Bronchial epithelial cell (primary cell): ENCODE results near the gene PXK. TPM values are rescaled to one million over a fixed set of nuclear protein-coding genes. Genes with fewer than 3 reads are reported as not detected.

Source experiments
- DNase-seq: peaks from one replicate; pipeline ENCODE4 v3.0.0-alpha.2; 2010; ENCODE audit warnings: low read depth
- FAIRE-seq: peaks from 2 replicates; lab custom pipeline; 2011; peaks lifted over from hg19 to GRCh38; lab: Jason Lieb, UNC
- H3K27me3 ChIP-seq: 2 replicates; pipeline ENCODE4 v1.5.1; 2011; ENCODE audit warnings: low read length; ENCODE audit not compliant: control insufficient read depth, insufficient read depth
- H3K36me3 ChIP-seq: 2 replicates; pipeline ENCODE4 v1.5.1; 2011; ENCODE audit warnings: low read length; ENCODE audit not compliant: control insufficient read depth, insufficient read depth
- H3K4me3 ChIP-seq: 2 replicates; pipeline ENCODE4 v1.5.1; 2011; ENCODE audit warnings: mild to moderate bottlenecking, low read depth, low read length, control low read depth
- CTCF ChIP-seq: IDR thresholded peaks from 2 replicates; pipeline ENCODE4 v1.5.1; 2011; ENCODE audit warnings: mild to moderate bottlenecking, moderate library complexity, low read length, control low read depth, inconsistent platforms; ENCODE audit not compliant: insufficient read depth, severe bottlenecking
- total RNA-seq: library from RNA; depleted of rRNA; stranded (reverse); fragments of >200 nt; gene quantifications from 2 replicates; pipeline ENCODE4 v1.2.1, GENCODE V29; 2014

PXK gene
- total RNA-seq, 1 donor from 2014 or later, result 12.4 TPM

DNA sequence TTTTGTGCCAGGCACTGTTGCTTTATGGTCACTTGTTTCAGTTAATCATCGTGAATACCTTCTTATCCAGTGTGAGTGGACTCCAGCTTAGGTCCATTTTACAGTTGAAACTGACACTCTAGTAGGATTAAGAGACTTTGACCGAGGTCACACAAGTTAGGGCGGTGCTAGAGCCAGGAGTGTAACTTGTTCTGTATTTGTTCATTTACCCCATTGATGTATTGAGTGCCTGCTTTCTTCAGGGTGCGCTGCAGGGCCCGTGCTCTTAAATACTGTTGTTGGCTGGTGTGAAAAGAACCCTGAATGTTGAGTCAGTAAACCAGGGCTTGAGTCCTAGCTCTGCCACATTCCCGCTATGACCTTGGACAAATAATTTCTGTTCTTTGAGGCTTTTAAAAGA, 85.5 kb downstream of the PXK start:
- Histone ChIP-seq H3K4me3 (no peak overlapping the region), H3K27me3 (no peaks in the 10 kb centered on the region), H3K36me3 (peaks cover 3% of the 10 kb centered on the region)
- DNase-seq, result no peak
- no peak for TF ChIP-seq CTCF
- no peak for FAIRE-seq

DNA sequence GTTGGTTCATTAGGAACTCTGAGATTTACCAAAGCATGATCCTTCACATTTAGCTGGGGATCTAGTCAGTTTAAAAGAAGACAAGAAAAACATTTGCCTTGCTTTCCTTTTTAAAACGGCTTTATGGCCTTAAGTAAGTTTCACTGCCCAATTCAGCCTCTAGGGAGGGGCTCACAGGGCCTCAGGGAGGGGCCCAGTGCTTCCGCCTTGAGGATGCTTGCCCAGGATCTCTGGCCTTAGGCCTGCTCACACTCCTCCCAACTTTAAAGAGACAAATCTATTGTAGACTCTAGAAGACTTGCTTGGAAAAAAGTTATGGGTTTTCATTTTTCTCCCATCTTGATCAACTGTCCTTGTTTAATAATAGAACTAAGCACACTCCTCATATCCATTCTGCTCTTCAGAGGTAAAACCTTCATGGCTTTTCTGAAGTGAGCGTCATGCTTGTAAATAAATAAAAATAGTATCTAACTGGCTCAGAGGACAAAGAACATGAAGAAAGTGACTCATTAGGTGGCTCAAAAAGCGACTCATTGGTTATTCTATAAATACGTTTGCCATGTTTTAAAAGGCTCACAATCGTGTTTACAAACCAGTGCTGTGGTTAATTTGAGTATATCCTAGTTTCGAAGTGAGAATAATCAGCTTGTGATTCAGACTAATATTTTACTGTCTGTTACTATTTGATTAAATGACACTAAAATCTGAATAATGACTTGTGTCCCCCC, 87.3 kb downstream of the PXK start:
- FAIRE-seq, result no peak

DNA sequence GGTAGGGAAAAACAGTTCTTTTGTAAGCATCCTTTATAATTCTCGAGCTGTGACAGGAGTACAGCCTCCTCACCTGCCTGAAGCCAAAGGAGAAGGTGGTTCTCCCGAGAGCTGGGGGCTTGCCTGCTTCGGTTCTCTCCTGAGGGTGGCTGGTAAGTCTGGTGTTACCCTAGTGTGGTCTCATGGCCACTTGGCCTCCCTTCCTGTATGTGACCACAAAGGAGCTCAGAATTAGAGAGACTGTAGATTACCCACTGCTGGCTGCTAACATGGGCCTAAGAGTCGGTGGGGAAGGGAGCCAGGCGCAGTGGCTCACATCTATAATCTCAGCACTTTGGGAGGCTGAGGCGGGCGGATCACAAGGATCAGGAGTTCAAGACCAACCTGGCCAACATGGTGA, 88.3 kb downstream of the PXK start:
- no peak for TF ChIP-seq CTCF
- Histone ChIP-seq H3K27me3 (no peaks in the 10 kb centered on the region), H3K36me3 (peaks cover 7% of the 10 kb centered on the region), H3K4me3 (no peak overlapping the region)
- DNase-seq (no peak), FAIRE-seq (no peak)

More for the DNA sequence above, 87.3 kb downstream of the PXK start:
- peaks cover 7% of the 10 kb centered on the region for H3K36me3 ChIP-seq
- no peak overlapping the region for H3K4me3 ChIP-seq
- no peaks in the 10 kb centered on the region for H3K27me3 ChIP-seq
- peak; percentile 65 for DNase-seq
- no peak for TF ChIP-seq CTCF

GRCh38 chr3:58422756-58423325, 90.1 kb downstream of the PXK start:
- FAIRE-seq (no peak), DNase-seq (peak; percentile 18)
- H3K27me3 ChIP-seq, result no peaks in the 10 kb centered on the region
- no peak overlapping the region for H3K4me3 ChIP-seq
- peaks cover 12% of the 10 kb centered on the region for H3K36me3 ChIP-seq
- TF ChIP-seq CTCF, result peak; percentile 21

DNA sequence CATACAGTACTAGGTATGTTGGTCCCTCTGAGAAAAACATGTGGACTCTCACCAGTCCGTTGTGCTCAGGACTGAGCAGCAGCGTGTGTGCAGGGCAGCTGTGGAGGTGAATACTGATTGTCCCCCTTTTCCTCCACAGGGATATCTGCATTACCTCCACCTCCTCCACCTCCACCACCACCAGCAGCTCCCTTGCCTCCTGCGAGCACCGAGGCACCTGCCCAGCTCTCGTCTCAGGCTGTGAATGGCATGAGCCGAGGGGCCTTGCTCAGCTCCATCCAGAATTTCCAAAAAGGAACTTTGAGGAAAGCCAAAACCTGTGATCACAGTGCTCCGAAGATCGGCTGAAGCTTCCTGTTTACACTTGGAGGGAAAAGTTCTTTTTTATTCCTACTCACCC, 91.9 kb downstream of the PXK start:
- DNase-seq (no peak), FAIRE-seq (no peak)
- Histone ChIP-seq H3K4me3 (no peak overlapping the region), H3K27me3 (peaks cover under 1% of the 10 kb centered on the region), H3K36me3 (peaks cover 16% of the 10 kb centered on the region)
- no peak for TF ChIP-seq CTCF

GRCh38 chr3:58425782-58426181, 93.1 kb downstream of the PXK start:
- DNase-seq, result no peak
- Histone ChIP-seq H3K4me3 (no peak overlapping the region), H3K27me3 (peaks cover 1% of the 10 kb centered on the region), H3K36me3 (peaks cover 21% of the 10 kb centered on the region)
- no peak for TF ChIP-seq CTCF
- no peak for FAIRE-seq
